ENCODE results near the gene STATH.

STATH gene, protein sequence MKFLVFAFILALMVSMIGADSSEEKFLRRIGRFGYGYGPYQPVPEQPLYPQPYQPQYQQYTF

DNA sequence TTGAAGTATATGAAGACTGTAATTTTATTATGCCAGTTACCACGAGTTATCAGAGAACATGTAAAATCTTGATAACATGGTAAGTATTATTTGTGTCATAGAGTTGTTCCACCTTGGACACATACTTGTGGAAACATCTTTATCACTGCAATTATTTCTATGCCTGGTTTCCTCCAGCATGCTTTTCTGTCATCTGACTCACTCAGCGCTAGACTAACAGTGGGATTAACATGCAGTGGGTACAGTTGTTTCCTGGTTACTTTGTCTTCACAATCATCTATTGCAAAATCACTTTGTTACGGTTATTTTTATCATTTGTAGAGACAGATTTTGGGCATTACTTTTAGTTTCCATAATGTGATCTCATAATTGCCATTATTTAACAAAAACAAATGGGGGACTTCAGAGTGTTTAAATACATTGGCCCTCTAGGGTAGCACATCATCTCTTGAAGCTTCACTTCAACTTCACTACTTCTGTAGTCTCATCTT, at the start of gene STATH:
TSS of gene STATH (plus strand) at position 441 of the 491 bp plus-strand sequence. CDS start 2,472 bp downstream, outside the sequence.
- ChIA-PET POLR2A (ENCODE audit: low non-redundant PET) (no interaction called here), CTCF (no interaction called here)
- H3K27ac ChIP-seq = no peak within 1 kb of the TSS
- TF ChIP-seq, protein P1, sequence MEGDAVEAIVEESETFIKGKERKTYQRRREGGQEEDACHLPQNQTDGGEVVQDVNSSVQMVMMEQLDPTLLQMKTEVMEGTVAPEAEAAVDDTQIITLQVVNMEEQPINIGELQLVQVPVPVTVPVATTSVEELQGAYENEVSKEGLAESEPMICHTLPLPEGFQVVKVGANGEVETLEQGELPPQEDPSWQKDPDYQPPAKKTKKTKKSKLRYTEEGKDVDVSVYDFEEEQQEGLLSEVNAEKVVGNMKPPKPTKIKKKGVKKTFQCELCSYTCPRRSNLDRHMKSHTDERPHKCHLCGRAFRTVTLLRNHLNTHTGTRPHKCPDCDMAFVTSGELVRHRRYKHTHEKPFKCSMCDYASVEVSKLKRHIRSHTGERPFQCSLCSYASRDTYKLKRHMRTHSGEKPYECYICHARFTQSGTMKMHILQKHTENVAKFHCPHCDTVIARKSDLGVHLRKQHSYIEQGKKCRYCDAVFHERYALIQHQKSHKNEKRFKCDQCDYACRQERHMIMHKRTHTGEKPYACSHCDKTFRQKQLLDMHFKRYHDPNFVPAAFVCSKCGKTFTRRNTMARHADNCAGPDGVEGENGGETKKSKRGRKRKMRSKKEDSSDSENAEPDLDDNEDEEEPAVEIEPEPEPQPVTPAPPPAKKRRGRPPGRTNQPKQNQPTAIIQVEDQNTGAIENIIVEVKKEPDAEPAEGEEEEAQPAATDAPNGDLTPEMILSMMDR (conservative IDR thresholded peaks at IDR 0.05; ENCODE audit: low read depth) = no peak
- peak; percentile 4 for DNase-seq (ENCODE audit: low spot score)

DNA sequence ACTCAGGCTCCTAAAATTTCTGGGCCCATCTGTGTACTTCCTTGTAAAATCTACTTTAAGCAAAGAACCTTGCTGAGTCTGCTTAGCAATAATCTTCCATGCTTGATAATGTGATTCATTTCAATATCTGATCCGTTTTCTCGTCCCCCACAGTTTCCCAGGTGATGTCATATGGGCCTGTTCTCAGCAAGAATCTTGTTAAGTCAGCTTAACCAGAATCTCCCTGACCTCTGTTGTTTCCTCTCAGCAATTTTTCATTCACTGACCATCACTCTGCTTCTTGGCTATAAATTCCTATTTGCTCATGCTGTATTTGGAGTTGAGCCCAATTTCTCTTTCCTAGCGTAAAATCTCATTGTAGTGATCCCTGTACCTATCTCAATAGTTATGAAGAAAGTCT, 44.2 kb upstream of the STATH start:
- TF ChIP-seq, protein P1 (conservative IDR thresholded peaks at IDR 0.05; ENCODE audit: low read depth) = no peak
- POLR2A ChIA-PET (ENCODE audit: low non-redundant PET) = no interaction called here
- no peak overlapping the region for H3K27ac ChIP-seq
- CTCF ChIA-PET = no interaction called here
- DNase-seq (ENCODE audit: low spot score) = no peak

- DNase-seq (ENCODE audit: low spot score) = no peak
- TF ChIP-seq, protein P1 (conservative IDR thresholded peaks at IDR 0.05; ENCODE audit: low read depth) = no peak
- POLR2A ChIA-PET (ENCODE audit: low non-redundant PET) = no interaction called here
- H3K27ac ChIP-seq = no peak overlapping the region
- CTCF ChIA-PET = no interaction called here
Measured at GRCh38 chr4:69957209-69957608, 38.6 kb upstream of the STATH start.

DNA sequence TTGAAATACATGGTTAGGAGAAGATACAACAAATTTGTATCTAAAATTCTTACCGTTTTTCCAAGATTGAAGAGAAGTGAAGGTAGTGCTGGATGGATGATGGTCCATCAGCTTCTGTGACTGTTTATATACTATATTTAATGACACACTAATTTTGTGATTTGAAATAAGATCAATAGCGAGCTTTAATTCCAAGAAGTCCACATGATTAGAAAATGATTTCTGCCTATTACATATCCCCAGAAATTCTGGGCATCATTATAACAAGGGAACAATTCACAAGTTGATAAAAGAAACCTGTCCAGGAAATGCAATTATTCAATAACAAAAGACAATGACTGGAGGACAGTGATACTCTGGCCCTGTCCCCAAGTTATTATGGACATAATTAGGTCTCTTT, 30.1 kb upstream of the STATH start, which contains the start of gene CSN2:
TSS of gene CSN2 (minus strand) at position 101 of the 400 bp plus-strand sequence. CDS start 4,733 bp downstream, outside the sequence.
- POLR2A ChIA-PET (ENCODE audit: low non-redundant PET) = no interaction called here
- TF ChIP-seq, protein P1 (conservative IDR thresholded peaks at IDR 0.05; ENCODE audit: low read depth) = no peak
- CTCF ChIA-PET = interaction anchor here (0.6 kb wide), 1 partner anchor 1941 kb away, joined by 3 read pairs; no protein-coding TSS in a partner anchor
- H3K27ac ChIP-seq = no peak within 1 kb of the TSS
- DNase-seq (ENCODE audit: low spot score) = no peak

DNA sequence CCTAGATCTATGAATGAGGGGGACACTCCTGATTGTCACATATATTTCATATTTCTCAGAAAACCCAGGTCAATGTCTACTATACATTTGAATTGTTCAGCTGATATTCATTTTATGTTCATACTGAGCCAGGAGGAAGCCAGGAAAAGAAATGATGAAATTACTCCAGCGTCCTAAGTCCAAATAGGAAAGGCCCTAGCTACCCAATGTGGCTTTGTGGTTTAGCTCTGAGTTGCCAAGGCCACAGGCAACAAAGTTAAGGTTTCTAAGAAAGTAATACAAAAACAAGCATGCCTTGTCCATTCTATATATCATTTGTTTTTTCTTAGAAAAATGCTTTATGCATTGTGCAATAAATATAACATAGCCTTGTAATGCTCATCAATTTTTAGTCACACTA, 25.7 kb upstream of the STATH start:
- ChIA-PET CTCF (no interaction called here), POLR2A (ENCODE audit: low non-redundant PET) (no interaction called here)
- DNase-seq (ENCODE audit: low spot score) = no peak
- TF ChIP-seq, protein P1 (conservative IDR thresholded peaks at IDR 0.05; ENCODE audit: low read depth) = no peak
- H3K27ac ChIP-seq = no peak overlapping the region

DNA sequence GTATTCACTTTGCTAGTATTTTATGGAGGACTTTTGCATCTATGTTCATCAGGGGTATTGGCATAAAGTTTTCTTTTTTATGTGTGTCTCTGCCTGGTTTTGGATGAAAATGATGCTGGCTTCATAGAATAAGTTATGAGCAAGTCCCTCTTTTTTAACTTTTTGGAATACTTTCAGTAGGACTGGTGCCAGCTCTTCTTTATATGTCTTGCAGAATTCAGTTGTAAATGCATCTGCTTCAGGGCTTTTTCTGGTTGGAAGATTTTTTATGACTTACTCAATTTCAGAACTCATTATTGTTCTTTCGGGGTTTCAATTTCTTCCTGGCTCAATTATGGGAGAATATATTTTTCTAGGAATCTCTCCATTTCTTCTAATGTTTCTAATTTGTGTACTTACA, 21.1 kb upstream of the STATH start:
- ChIA-PET POLR2A (ENCODE audit: low non-redundant PET) (no interaction called here), CTCF (interaction anchor here (0.5 kb wide), 1 partner anchor 59 kb away, joined by 3 read pairs; no protein-coding TSS in a partner anchor)
- DNase-seq (ENCODE audit: low spot score) = no peak
- H3K27ac ChIP-seq = no peak overlapping the region
- TF ChIP-seq, protein P1 (conservative IDR thresholded peaks at IDR 0.05; ENCODE audit: low read depth) = no peak
